BJ (cell line): ENCODE results near the gene EEF1G. TPM values are rescaled to one million over a fixed set of nuclear protein-coding genes. Genes with fewer than 3 reads are reported as not detected.
"Not testable (repeated sequence)": the region's sequence is repeated elsewhere in the genome, so short reads cannot be mapped to it uniquely, and the experiment has no call there.

ENCODE experiments used
- CTCF ChIA-PET: fragments of 350-600 bp; formaldehyde crosslinking; extraction: SDS; loops from one replicate; lab custom pipeline; 2021; ENCODE audit warnings: antibody characterized with exemption, inconsistent platforms; lab: Yijun Ruan, JAX
- POLR2A ChIA-PET: fragments of 300-600 bp; sonication (Branson Sonifier 250); formaldehyde crosslinking; extraction: SDS; loops from one replicate; lab custom pipeline; 2021; ENCODE audit warnings: antibody characterized with exemption; lab: Charles Lee
- DNase-seq: peaks from one replicate; pipeline ENCODE4 v3.0.0-alpha.2; 2011; ENCODE audit warnings: low read depth
- H3K27me3 ChIP-seq: 2 replicates; pipeline ENCODE4 v1.6.0; 2011; ENCODE audit warnings: low read length; ENCODE audit not compliant: control insufficient read depth, insufficient read depth
- H3K36me3 ChIP-seq: 2 replicates; pipeline ENCODE4 v1.5.1; 2011; ENCODE audit warnings: low read length; ENCODE audit not compliant: control insufficient read depth, insufficient read depth
- H3K4me3 ChIP-seq: 2 replicates; pipeline ENCODE4 v1.5.1; 2011; ENCODE audit warnings: low read depth, mild to moderate bottlenecking, control low read depth, low read length
- polyA plus RNA-seq: library from polyadenylated mRNA; depleted of rRNA; stranded (reverse); fragments of >200 nt; gene quantifications from 2 replicates; pipeline ENCODE4 v1.2.3, GENCODE V29; 2011
- TF ChIP-seq, protein P1 (sequence below): IDR thresholded peaks from 2 replicates; pipeline ENCODE4 v1.5.1; 2011; ENCODE audit warnings: low read depth, mild to moderate bottlenecking, control low read depth, inconsistent platforms, low read length, moderate library complexity; ENCODE audit not compliant: insufficient read depth

Gene EEF1G
- polyA plus RNA-seq, 1 experiment = 2,459 TPM

DNA sequence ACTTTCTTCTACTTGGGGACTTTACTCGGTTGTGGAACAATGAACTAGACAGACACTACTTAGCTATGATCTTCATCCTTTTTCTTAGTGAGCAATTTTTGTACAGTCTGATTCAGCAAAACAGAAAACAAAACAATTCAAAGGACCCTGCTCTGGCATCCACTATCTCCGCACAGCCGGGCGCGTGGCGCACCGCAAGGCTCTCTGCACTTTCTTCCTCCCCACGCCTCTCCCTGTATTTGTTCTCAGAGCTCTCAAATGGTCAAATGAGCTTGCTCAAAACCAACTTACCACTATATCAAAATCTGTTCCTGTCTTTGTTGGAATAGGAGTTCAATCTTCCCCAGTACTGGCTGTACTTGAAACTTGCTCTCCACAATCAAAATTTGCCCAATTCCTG lies 7.4 kb downstream of the EEF1G start:
- ChIA-PET CTCF (interaction anchor here (0.9 to 1.2 kb wide), 3 partner anchors 24 to 172 kb away, joined by 3 to 7 read pairs (median 4); no protein-coding TSS in a partner anchor), POLR2A (no interaction called here)
- H3K27me3 ChIP-seq = no peaks in the 10 kb centered on the region
- H3K4me3 ChIP-seq = no peak overlapping the region
- H3K36me3 ChIP-seq = peaks cover 28% of the 10 kb centered on the region
- no peak for DNase-seq
- TF ChIP-seq, protein P1, sequence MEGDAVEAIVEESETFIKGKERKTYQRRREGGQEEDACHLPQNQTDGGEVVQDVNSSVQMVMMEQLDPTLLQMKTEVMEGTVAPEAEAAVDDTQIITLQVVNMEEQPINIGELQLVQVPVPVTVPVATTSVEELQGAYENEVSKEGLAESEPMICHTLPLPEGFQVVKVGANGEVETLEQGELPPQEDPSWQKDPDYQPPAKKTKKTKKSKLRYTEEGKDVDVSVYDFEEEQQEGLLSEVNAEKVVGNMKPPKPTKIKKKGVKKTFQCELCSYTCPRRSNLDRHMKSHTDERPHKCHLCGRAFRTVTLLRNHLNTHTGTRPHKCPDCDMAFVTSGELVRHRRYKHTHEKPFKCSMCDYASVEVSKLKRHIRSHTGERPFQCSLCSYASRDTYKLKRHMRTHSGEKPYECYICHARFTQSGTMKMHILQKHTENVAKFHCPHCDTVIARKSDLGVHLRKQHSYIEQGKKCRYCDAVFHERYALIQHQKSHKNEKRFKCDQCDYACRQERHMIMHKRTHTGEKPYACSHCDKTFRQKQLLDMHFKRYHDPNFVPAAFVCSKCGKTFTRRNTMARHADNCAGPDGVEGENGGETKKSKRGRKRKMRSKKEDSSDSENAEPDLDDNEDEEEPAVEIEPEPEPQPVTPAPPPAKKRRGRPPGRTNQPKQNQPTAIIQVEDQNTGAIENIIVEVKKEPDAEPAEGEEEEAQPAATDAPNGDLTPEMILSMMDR = no peak

DNA sequence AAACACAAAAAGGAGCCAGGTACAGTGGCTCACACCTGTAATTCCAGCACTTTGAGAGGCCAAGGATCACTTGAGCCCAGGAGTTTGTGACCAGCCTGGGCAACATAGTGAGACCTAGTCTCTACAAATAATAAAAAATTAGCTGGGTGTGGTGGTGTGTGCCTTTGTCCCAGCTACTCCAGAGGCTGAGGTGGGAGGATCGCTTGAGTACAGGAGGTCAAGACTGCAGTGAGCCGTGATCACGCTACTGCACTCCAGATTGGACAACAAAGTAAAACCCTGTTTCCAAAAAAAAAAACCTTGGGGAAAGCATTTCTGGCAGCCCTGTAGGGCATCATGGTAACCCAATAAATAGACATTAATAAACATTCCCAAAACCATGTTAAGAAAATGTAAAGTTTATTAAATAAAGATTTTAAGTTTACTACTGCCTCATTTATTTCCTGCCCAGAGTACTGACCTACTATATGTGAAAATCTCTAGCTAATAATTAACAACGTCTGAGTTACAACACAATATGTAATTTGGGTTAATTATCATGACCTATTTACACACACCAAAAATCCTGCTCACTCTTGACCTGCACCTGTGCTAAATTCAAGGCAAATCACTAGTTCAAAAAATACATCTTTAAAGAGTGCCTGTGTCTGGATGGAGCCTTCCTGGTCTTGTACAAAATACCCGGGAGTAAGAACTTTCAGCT lies 8.4 kb downstream of the EEF1G start:
- no peaks in the 10 kb centered on the region for H3K27me3 ChIP-seq
- ChIA-PET CTCF (interaction anchor here (1.2 to 3.6 kb wide), 2 partner anchors 22 to 141 kb away, joined by 7 to 13 read pairs; no protein-coding TSS in a partner anchor), POLR2A (interaction anchor here (0.6 kb wide), 1 partner anchor 88 kb away, joined by 4 read pairs; the partner anchor contains the start of gene INTS5)
- peaks cover 23% of the 10 kb centered on the region for H3K36me3 ChIP-seq
- TF ChIP-seq, protein P1 = no peak
- no peak overlapping the region for H3K4me3 ChIP-seq
- no peak for DNase-seq

DNA sequence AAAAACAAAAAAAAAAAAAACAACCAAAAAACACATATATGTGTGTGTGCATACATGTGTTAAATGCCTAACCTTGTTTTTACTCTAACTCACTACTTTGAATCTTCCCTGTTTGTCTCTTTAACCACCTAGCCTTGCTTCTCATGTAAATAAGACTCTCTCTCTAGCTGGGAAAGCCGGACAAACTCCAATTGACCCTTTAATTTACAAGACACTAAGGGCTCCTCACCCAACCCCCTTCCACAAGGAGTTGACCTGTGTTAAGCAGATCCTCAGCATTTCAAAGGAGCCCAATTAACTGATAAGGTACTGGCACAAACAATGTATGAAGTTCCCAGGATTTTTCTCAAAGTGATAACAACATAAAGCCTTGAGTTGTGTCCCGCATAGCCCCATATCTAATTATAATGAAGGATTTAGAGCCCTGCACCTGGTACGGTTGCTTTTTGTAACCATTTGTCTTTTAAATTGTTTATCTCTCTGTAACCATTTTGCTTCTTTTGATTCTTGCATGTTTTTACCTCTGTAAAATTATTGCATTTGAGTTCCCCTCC lies 11.9 kb downstream of the EEF1G start:
- H3K36me3 ChIP-seq = peaks cover 19% of the 10 kb centered on the region
- POLR2A ChIA-PET, H3K27me3 ChIP-seq, DNase-seq, H3K4me3 ChIP-seq: not testable (repeated sequence)
- CTCF ChIA-PET = interaction anchor here (0.6 to 4.9 kb wide), 13 partner anchors 9 to 170 kb away, joined by 3 to 66 read pairs (median 6); partner anchors contain the start of gene SCGB1A1

DNA sequence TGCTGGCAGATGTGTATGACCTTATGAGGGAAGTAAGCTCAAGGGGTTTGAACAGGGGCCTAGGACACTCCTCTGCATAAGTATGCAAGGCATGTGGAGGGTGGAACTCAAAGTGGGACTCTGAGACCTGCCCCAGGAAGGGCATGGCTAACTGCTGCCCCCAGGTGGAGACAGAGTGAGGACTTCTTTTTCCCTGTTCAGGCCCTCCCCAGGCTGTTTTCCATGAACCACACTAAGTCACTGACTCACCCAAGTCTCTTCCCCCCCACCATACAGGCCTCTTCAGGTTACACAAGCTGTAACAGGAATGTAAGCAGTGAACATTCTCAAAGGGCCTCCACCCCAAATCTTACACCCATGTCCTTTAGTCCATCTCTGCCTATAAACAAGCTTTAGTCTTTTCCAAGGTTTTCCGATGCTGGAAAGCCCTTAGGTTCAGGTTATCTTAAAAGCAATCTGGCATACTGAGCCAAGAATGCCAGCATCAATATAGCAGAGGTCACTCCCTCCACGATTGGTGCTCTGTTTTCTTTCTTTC lies 13.1 kb downstream of the EEF1G start:
- TF ChIP-seq, protein P1 = peak; percentile 88
- CTCF ChIA-PET = interaction anchor here (0.6 to 4.9 kb wide), 31 partner anchors 9 to 315 kb away, joined by 3 to 66 read pairs (median 5); partner anchors contain the start of genes AHNAK, EML3, SCGB1A1 and TUT1
- no peaks in the 10 kb centered on the region for H3K27me3 ChIP-seq
- H3K36me3 ChIP-seq = peaks cover 10% of the 10 kb centered on the region
- POLR2A ChIA-PET = interaction anchor here (0.6 to 1.1 kb wide), 4 partner anchors 13 to 281 kb away, joined by 3 to 9 read pairs (median 4); partner anchors contain the start of genes AHNAK and EEF1G
- DNase-seq = peak; percentile 94
- H3K4me3 ChIP-seq = no peak overlapping the region

DNA sequence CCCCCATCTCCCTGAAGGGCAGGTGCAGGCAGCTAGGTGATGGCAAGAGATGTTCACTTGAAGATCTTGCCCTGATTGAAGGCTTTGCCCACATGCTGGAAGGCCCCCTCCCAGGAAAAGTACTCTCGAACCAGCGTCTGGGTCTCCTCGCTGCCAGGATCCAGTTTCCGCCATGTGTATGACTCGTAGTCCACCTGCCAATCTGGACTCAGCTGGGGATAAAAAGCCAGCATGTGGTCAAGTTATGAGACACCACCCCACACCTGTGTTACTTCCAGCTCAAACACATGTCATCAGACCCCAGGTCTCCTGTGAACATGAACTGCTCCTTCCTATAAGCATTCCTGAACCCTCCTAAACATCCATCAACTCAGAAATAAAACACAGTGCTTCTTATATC lies 14.1 kb downstream of the EEF1G start:
- not testable (repeated sequence) for H3K36me3 ChIP-seq

DNA sequence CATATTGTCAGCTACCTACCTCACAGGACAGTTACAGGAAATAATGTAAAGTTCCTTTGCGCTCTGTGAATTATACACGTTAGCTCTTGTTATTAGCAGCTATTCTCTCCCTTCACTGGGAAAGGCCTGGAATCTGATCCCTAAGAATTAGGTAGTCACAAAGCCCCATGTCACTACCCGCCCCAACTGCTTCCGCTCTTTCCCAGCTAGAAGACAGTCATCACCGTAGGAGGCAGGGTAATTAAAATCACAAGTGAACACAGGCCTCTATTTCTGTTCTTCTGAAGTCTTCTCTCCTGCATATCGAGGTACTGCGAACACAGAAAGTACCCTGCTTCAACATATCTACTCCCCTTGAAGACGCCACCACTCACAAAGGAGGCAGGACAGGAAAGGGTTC lies 14.5 kb downstream of the EEF1G start:
- DNase-seq = no peak
- H3K36me3 ChIP-seq = peaks cover 8% of the 10 kb centered on the region
- TF ChIP-seq, protein P1 = no peak
- no peaks in the 10 kb centered on the region for H3K27me3 ChIP-seq
- POLR2A ChIA-PET = no interaction called here
- CTCF ChIA-PET = interaction anchor here (0.6 to 4.9 kb wide), 7 partner anchors 15 to 164 kb away, joined by 4 to 66 read pairs (median 23); no protein-coding TSS in a partner anchor
- H3K4me3 ChIP-seq = no peak overlapping the region

More for the DNA sequence above, 14.1 kb downstream of the EEF1G start:
- CTCF ChIA-PET = interaction anchor here (1.4 to 4.9 kb wide), 13 partner anchors 8 to 164 kb away, joined by 3 to 66 read pairs (median 17); partner anchors contain the start of genes AHNAK and TUT1
- DNase-seq, H3K27me3 ChIP-seq, POLR2A ChIA-PET, H3K4me3 ChIP-seq: not testable (repeated sequence)
